HG03354 (cell line): ENCODE data around the gene GZMM.

Experiments
- ATAC-seq: cut with Tn5 transposase; IDR thresholded peaks from one replicate; pipeline ENCODE4 v1.9.1; 2021; ENCODE audit warnings: mild to moderate bottlenecking; ENCODE audit not compliant: unreplicated experiment, poor library complexity, severe bottlenecking

The GZMM gene

DNA sequence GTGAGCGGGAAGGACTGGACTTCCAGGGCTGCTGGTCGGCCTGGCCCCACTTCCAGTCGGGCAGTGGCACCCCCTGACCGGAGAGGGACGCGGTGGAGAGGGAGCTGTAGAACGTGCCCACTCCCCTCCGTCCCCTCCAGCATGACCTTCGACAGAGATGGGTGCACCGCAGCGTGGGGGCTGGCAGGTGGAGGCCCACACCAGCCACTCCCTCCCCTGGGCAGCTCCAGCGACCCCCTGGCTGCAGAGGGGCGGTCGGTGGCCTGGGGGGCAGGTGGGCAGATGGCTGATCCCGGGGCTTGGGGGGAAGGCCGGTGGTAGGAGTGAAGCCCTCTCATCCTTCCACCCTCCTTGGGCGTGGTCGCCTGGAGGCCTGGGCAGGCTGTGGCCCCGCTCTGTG lies 48.2 kb downstream of the GZMM start:
- ATAC-seq: no peak

- ATAC-seq: no peak
Observed at GRCh38 chr19:593055-593454, 49.2 kb downstream of the GZMM start.

DNA sequence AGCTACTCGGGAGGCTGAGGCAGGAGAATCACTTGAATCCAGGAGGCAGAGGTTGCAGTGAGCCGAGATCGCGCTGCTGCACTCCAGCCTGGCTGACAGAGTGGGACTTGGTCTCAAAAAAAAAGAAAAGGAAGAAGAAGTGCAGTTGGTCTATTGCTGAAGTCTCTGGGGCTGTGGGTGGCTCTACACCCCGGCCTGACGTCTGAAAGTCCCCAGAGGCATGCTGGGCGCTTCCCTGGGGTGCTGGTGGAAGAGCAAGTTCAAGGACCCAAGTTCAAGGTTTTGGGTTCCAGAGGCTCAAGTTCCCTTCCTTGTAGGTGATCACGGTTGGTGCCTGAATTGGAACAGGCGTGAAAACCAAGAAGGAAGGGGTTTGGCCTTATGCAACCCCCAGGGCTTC lies 49.7 kb downstream of the GZMM start:
- ATAC-seq: no peak

DNA sequence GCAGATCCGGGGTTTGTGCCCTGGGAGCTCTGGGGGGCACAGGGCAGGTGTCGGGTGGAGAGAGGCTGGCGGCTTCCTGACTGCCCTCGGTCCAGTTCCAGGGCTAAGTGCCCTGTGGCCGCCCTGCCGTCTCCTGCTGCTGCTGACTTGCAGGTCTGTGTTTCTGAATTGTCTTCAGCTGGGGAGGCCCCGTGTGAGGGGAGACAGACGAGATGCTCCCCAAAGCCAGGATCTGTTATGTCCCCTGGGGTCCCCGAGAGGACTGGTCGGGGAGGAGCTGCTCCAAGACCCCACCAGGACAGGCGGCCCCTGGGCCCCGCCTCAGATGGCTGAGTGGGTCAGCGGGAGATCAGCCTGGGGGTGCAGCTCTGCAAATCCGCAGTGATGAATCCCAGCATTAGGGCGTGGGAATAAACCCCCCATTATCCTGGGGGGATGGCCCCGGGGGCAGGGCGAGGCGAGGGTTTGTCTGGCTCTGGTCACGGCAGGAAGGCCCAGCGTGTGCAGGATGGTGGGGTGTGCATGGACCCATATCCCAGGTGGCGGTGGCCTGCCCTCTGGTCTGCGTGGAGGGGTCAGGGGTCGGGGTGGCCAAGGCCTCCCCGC lies 50.5 kb downstream of the GZMM start:
- no peak for ATAC-seq

DNA sequence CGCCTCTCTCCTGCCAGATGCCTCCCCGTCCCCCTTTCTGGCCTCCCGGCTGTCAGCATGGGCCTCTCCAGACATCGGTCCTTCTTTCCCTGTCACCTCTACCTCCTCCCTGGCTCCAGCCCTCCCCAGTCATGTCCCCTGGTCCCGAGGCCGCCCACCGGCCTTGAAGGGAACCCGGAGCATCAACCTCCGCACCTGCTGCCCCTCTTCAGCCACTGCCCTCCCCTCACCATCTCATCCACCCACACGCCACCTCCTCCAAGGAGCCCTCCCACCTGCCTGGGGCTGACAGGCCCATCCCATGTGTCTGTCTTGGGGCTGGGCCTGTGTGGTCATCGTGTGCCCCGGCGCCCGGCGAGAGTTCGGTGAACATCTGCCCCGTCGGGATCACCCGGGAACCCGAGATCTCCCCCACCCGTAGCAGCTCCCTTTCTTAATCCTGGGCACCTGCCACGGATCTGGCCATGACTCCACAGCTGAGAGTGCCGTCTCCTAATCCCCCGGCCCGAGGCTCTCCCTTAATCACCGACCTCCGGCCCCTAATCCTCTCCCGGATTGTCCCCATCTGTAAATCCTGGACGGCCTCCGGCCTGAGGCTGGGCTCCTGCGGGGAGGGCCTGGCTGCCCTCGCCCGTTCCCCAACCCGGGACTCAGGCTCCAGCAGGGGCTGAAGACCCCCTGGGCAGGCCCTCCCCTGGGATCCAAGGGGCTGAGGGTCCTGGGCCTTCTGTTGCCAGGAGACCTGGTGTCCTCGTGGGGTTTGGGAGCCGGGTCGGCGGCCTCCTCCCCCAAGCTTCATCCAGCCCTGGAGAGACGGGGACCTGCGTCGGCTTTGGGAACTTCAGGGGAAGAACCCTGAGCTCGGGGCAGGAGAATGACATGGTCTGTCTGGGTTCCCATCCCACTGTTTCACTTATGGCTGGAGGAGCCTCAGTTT lies 51.7 kb downstream of the GZMM start:
- no peak for ATAC-seq

DNA sequence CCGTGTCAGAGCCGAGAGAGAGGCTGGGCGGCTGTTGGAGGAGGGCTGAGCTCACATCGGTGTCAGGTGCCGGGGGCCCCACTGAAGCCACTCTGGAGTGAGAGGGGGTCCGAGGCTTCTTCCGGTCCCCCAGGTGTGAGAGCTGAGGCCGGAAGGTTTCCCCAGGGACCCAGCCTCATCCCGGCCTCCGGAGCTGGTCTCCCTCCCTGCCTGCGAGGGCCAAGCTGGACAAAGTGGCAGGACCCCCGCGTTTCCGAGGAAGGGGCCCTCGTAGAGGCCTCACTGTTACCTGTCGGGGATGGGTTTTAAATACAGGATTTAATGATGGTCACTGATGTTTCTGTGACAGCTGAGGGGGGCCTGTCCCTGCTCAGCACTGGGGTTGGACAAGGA lies 52.4 kb downstream of the GZMM start:
- no peak for ATAC-seq

DNA sequence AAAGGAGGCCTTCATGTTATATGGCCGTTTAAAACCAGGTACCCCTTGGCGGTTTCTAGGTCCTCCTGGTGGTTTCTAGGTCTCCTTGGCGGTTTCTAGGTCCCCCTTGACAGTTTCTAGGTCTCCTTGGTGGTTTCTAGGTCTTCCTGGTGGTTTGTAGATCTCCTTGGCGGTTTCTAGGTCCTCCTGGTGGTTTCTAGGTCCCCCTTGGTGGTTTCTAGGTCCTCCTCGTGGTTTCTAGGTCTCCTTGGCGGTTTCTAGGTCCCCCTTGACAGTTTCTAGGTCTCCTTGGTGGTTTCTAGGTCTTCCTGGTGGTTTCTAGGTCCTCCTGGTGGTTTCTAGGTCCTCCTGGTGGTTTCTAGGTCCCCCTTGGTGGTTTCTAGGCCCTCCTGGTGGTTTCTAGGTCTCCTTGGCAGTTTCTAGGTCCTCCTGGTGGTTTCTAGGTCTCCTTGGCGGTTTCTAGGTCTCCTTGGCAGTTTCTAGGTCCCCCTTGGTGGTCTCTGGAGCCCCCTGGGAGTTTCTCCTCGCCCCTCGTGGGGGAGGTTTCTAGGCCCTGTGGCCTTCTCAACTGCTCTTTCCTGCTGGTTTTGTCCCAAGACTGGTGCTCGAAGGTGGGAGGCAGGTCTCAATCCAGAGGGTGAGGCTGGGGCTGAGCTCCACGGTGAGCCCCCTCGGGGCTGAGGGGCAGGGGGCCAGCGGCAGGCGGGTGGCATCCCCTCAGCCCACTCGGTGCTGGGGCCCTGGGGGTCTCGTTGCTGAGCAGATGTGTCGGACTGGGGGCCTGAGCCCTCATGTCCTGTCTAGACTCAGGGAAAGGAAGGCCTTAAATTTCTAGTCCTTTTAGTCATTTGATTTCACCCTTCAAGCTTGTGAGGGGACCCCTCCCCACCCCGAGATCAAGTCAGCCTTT lies 53.8 kb downstream of the GZMM start:
- no peak for ATAC-seq
